ENCODE measurements around the gene RNF144A. TPM values are rescaled to one million over a fixed set of nuclear protein-coding genes. Genes with fewer than 3 reads are reported as not detected.

Gene RNF144A
- total RNA-seq, 1 donor from 2014 or later, result 39.9 TPM

DNA sequence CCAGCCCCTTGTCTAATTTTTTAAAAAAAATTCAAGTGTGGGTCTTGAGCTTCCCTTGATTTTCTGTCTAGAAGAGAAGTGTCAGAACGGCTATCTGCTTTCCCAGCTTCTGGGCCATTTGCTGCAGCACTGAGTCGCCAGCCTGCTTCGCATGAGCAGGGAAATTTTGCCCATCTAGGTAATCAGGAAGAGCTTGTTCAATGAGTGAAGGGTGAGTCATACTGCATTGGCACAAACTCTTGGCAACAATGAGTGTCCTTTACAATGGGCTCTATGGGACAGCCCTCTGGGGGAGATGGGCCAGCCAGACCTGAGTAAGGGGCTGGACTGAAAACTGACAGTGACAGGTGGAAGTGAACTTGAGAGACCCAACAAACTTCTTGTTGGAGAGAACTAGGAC lies 2.4 kb upstream of the RNF144A start:
- Mint-ChIP-seq H3K36me3 (ENCODE audit: insufficient read depth) (peaks cover 3% of the 10 kb centered on the region), H3K27ac (no peak overlapping the region), H3K9me3 (ENCODE audit: low read depth) (no peaks in the 10 kb centered on the region), H3K27me3 (peaks cover 38% of the 10 kb centered on the region), H3K4me1 (ENCODE audit: low read depth) (peaks cover 8% of the 10 kb centered on the region), H3K4me3 (ENCODE audit: low read depth) (no peak overlapping the region)
- no peak for TF ChIP-seq CTCF (IDR thresholded peaks at IDR 0.05; ENCODE audit: unreplicated experiment)
- DNase-seq (ENCODE audit: low spot score, unreplicated experiment), result no peak

DNA sequence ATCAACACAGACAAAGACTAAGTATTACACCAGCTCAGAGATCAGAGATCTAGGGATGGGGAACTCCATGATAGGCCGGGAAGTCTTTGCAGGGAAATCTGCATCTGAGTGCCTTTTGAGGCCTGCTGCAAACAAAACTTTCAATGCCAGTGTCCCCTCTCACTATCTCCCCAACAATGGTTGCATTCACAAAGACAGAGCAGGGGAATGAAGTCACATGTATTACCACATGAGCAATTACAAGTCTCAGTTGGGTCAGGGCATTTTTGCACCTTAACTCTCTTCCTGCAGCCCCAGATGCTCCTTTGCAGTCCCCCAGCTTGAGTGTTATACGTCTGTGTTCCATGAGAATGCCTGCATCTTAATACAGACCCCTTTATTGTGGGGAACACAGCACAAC lies 1.8 kb upstream of the RNF144A start:
- no peak for TF ChIP-seq CTCF (IDR thresholded peaks at IDR 0.05; ENCODE audit: unreplicated experiment)
- Mint-ChIP-seq H3K27ac (no peak overlapping the region), H3K27me3 (peaks cover 38% of the 10 kb centered on the region), H3K4me1 (ENCODE audit: low read depth) (peaks cover 10% of the 10 kb centered on the region), H3K36me3 (ENCODE audit: insufficient read depth) (peaks cover 3% of the 10 kb centered on the region), H3K9me3 (ENCODE audit: low read depth) (no peaks in the 10 kb centered on the region), H3K4me3 (ENCODE audit: low read depth) (no peak overlapping the region)
- no peak for DNase-seq (ENCODE audit: low spot score, unreplicated experiment)

DNA sequence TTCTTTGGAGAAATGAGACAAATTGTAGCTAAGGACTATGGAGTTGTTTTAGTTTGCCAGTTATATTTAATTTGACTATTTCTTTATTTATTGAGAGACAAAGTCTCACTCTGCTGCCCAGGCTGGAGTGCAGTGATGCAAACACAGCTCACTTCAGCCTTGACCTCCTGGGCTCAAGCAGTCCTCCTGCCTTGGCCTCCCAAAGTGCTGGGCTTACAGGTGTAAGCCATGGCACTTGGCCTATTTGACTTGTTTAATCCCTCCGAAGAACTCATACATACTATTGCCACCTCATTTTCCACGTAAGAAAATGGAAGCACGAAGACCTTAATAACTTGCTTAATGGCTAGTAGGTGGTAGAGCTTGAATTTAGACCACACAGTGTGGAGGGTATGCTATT lies 988 bp upstream of the RNF144A start:
- Mint-ChIP-seq H3K27ac (no peak overlapping the region), H3K9me3 (ENCODE audit: low read depth) (no peaks in the 10 kb centered on the region), H3K4me3 (ENCODE audit: low read depth) (peak overlapping the region; percentile 73), H3K27me3 (peaks cover 33% of the 10 kb centered on the region), H3K36me3 (ENCODE audit: insufficient read depth) (peaks cover 3% of the 10 kb centered on the region), H3K4me1 (ENCODE audit: low read depth) (peaks cover 15% of the 10 kb centered on the region)
- no peak for DNase-seq (ENCODE audit: low spot score, unreplicated experiment)
- TF ChIP-seq CTCF (IDR thresholded peaks at IDR 0.05; ENCODE audit: unreplicated experiment), result no peak

- peaks cover 3% of the 10 kb centered on the region for H3K36me3 Mint-ChIP-seq (ENCODE audit: insufficient read depth)
Observed at GRCh38 chr2:6916736-6917070, 509 bp upstream of the RNF144A start.

GRCh38 chr2:6917761-6918421 lies 679 bp downstream of the RNF144A start:
- peaks cover 3% of the 10 kb centered on the region for H3K36me3 Mint-ChIP-seq (ENCODE audit: insufficient read depth)
- H3K9me3 Mint-ChIP-seq (ENCODE audit: low read depth), result no peaks in the 10 kb centered on the region
- peak overlapping the region; percentile 74 for H3K27ac Mint-ChIP-seq
- H3K4me3 Mint-ChIP-seq (ENCODE audit: low read depth), result peak overlapping the region; percentile 71
- H3K27me3 Mint-ChIP-seq, result peaks cover 28% of the 10 kb centered on the region
- no peak for DNase-seq (ENCODE audit: low spot score, unreplicated experiment)
- no peak for TF ChIP-seq CTCF (IDR thresholded peaks at IDR 0.05; ENCODE audit: unreplicated experiment)
- H3K4me1 Mint-ChIP-seq (ENCODE audit: low read depth), result peaks cover 27% of the 10 kb centered on the region

More at GRCh38 chr2:6916736-6917070, 509 bp upstream of the RNF144A start:
- Mint-ChIP-seq H3K9me3 (ENCODE audit: low read depth) (no peaks in the 10 kb centered on the region), H3K4me3 (ENCODE audit: low read depth) (peak overlapping the region; percentile 73), H3K27me3 (peaks cover 31% of the 10 kb centered on the region), H3K27ac (no peak overlapping the region), H3K4me1 (ENCODE audit: low read depth) (peaks cover 20% of the 10 kb centered on the region)
- no peak for TF ChIP-seq CTCF (IDR thresholded peaks at IDR 0.05; ENCODE audit: unreplicated experiment)
- DNase-seq (ENCODE audit: low spot score, unreplicated experiment), result no peak
